ENCODE data around the gene COPRS. TPM values are rescaled to one million over a fixed set of nuclear protein-coding genes. Genes with fewer than 3 reads are reported as not detected.
A peak's percentile ranks its signal among the peaks of the same experiment; 100 is the strongest.

Gene COPRS
- total and polyA plus RNA-seq, 8 donors = 22.8 to 61.4 (median 53.7) TPM

DNA sequence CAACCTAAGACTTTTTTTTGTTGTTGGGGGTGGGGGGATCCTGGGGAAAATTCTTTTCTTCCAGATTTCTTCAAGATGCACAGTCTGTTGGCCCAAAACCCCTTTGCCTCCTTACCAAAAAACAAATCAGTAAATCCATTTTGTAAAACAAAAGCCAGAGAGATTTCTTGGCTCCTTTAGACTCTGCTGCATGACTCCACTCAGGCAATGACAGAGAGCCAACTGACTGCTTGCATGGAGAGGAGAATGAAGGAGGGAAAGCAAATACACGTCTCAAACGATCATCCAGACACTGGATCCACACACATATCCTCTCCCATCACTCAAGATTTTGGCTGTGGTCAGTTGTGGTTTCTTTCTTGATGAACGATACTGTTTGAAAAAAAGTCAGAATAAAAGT is 13.8 kb downstream of the COPRS start:
- no peak overlapping the region for H3K27ac ChIP-seq
- H3K4me3 ChIP-seq = no peak overlapping the region
- peak in 1 of 2 donors; percentile 23 for DNase-seq
- H3K9me3 ChIP-seq = no peaks in the 10 kb centered on the region
- WGBS, 5 donors = 40 to 64% (median 47%) methylated on average over 3 of the region's 3 CpGs
- intact Hi-C loops (cut with DNase I; ENCODE audit: low total_unique reads) = loop anchor here (10.0 kb wide), 1 partner anchor 410 kb away; no protein-coding TSS in a partner anchor
- TF ChIP-seq POLR2A (IDR thresholded peaks at IDR 0.05) = no peak
- TF ChIP-seq POLR2AphosphoS5 (IDR thresholded peaks at IDR 0.05) = no peak
- no peak for TF ChIP-seq EP300 (IDR thresholded peaks at IDR 0.05)
- no peak for TF ChIP-seq CTCF (IDR thresholded peaks at IDR 0.05)
- H3K27me3 ChIP-seq = no peaks in the 10 kb centered on the region
- no peaks in the 10 kb centered on the region for H3K36me3 ChIP-seq
- peaks cover 16 to 29% (median 20%) of the 10 kb centered on the region in 4 donors for H3K4me1 ChIP-seq

- intact Hi-C loops (cut with DNase I; ENCODE audit: low total_unique reads) = loop anchor here (5.0 to 10.0 kb wide), 2 partner anchors 286 to 408 kb away; no protein-coding TSS in a partner anchor
- no peaks in the 10 kb centered on the region for H3K9me3 ChIP-seq
- H3K27me3 ChIP-seq = no peaks in the 10 kb centered on the region
- peak overlapping the region; percentile 7 to 22 (median 18) for H3K4me3 ChIP-seq
- DNase-seq = peak; percentile 79 to 87
- peaks cover 16 to 29% (median 20%) of the 10 kb centered on the region in 4 donors for H3K4me1 ChIP-seq
- WGBS, 5 donors = 18 to 25% (median 22%) methylated on average over 8 of the region's 8 CpGs
- H3K36me3 ChIP-seq = no peaks in the 10 kb centered on the region
- TF ChIP-seq POLR2AphosphoS5 (IDR thresholded peaks at IDR 0.05) (peak in 1 of 3 donors; percentile 19), EP300 (IDR thresholded peaks at IDR 0.05) (no peak), CTCF (IDR thresholded peaks at IDR 0.05) (no peak), POLR2A (IDR thresholded peaks at IDR 0.05) (no peak)
- H3K27ac ChIP-seq = peak overlapping the region; percentile 31 to 69 (median 57)
Observed at GRCh38 chr17:31843070-31843745, 15.8 kb downstream of the COPRS start.

GRCh38 chr17:31842195-31843069 is 16.6 kb downstream of the COPRS start:
- intact Hi-C loops (cut with DNase I; ENCODE audit: low total_unique reads) = loop anchor here (5.0 to 10.0 kb wide), 2 partner anchors 285 to 408 kb away; no protein-coding TSS in a partner anchor
- peak overlapping the region; percentile 25 to 69 (median 57) for H3K27ac ChIP-seq
- peak overlapping the region; percentile 7 to 22 (median 18) for H3K4me3 ChIP-seq

More at GRCh38 chr17:31842195-31843069, 16.6 kb downstream of the COPRS start:
- TF ChIP-seq CTCF (IDR thresholded peaks at IDR 0.05) = peak in 6 of 7 experiments; percentile 77 to 99 (median 96)
- TF ChIP-seq EP300 (IDR thresholded peaks at IDR 0.05) = no peak
- peaks cover 16 to 29% (median 20%) of the 10 kb centered on the region in 4 donors for H3K4me1 ChIP-seq
- H3K9me3 ChIP-seq = no peaks in the 10 kb centered on the region
- 8 to 15% (median 14%) methylated on average over 21 to 22 of the region's 22 CpGs for WGBS, 5 donors
- DNase-seq = peak; percentile 75 to 93
- H3K36me3 ChIP-seq = no peaks in the 10 kb centered on the region
- H3K27me3 ChIP-seq = no peaks in the 10 kb centered on the region

Data from stomach (tissue), 9 donors.